MG63 (cell line): ENCODE results near the gene SH3BP5. TPM values are rescaled to one million over a fixed set of nuclear protein-coding genes. Genes with fewer than 3 reads are reported as not detected.

Experiments
- DNase-seq: peaks from one replicate; pipeline ENCODE4 v3.0.0-alpha.2; 2020
- H3K27me3 ChIP-seq: fragments of 250-450 bp; sonication (Bioruptor Pico); 2 replicates; pipeline ENCODE4 v1.5.1; 2020; ENCODE audit warnings: mild to moderate bottlenecking, moderate library complexity
- H3K36me3 ChIP-seq: fragments of 250-450 bp; sonication (Bioruptor Pico); 2 replicates; pipeline ENCODE4 v1.5.1; 2020; ENCODE audit warnings: mild to moderate bottlenecking, moderate library complexity
- H3K4me3 ChIP-seq: fragments of 250-450 bp; sonication (Bioruptor Pico); 2 replicates; pipeline ENCODE4 v1.5.1; 2020; ENCODE audit warnings: mild to moderate bottlenecking, moderate library complexity
- H3K9me3 ChIP-seq: fragments of 250-450 bp; sonication (Bioruptor Pico); 2 replicates; pipeline ENCODE4 v1.5.1; 2020; ENCODE audit warnings: mild to moderate bottlenecking, moderate library complexity
- total RNA-seq: library from RNA; depleted of rRNA; stranded (reverse); fragments of >200 nt; shearing (Covaris generic); gene quantifications from 2 replicates; pipeline ENCODE4 v1.2.3, GENCODE V29; 2014; ENCODE audit warnings: low replicate concordance

Gene SH3BP5
- total RNA-seq, 1 experiment from 2014 or later, result 2.8 TPM

DNA sequence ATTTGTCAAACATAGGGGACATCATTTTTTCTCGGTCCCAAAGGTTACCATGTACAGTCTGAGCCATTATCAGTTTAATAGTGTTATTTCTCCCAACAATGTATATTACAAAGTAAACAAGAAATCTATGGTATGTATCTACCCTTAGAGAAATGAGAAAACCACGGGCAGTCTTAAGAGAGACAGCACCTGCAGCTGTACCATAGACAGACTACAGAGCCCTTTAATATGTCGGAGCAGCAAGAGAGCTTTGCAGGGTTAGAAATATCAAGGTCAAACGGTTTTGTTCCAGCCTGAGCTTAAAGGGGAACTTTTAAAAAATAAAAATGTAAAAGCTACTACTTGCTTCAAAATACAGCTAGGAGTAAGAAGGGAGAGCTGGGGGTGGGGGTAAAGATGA, 53.2 kb downstream of the SH3BP5 start:
- Histone ChIP-seq H3K27me3 (no peaks in the 10 kb centered on the region), H3K4me3 (no peak overlapping the region), H3K9me3 (no peaks in the 10 kb centered on the region), H3K36me3 (no peaks in the 10 kb centered on the region)
- no peak for DNase-seq

DNA sequence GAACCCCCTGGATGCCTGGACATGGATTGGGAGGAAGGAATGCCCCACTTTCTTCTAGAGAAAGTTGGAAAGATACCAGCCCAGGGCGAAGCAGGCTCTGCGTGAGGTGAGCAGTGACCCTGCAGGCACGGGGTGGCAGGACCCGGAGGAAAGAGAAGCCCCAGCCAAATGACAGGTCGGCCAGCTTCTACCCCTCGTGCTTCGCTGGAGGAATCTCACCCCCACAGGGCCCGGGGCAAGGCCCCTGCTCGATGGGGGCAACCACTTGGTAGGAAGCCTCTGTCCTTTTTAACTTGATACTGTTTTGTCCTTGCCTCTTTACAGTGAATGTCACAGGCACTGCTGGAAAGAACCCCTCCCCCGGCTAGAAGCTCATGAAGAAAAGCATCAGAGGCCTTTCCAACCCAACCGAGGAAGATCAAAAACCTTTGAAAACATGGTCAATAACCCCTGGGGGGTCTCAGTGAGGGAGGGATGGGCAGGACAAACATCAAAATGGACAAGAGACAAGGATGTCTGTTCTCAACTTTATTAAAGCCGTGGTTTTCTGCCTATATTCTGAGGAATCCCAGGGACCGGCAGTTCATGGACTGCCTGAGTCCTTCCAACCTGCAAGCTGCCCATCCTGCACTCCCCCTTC, 54.4 kb downstream of the SH3BP5 start:
- no peak for DNase-seq
- H3K9me3 ChIP-seq, result no peaks in the 10 kb centered on the region
- no peak overlapping the region for H3K4me3 ChIP-seq
- H3K27me3 ChIP-seq, result no peaks in the 10 kb centered on the region
- H3K36me3 ChIP-seq, result no peaks in the 10 kb centered on the region

DNA sequence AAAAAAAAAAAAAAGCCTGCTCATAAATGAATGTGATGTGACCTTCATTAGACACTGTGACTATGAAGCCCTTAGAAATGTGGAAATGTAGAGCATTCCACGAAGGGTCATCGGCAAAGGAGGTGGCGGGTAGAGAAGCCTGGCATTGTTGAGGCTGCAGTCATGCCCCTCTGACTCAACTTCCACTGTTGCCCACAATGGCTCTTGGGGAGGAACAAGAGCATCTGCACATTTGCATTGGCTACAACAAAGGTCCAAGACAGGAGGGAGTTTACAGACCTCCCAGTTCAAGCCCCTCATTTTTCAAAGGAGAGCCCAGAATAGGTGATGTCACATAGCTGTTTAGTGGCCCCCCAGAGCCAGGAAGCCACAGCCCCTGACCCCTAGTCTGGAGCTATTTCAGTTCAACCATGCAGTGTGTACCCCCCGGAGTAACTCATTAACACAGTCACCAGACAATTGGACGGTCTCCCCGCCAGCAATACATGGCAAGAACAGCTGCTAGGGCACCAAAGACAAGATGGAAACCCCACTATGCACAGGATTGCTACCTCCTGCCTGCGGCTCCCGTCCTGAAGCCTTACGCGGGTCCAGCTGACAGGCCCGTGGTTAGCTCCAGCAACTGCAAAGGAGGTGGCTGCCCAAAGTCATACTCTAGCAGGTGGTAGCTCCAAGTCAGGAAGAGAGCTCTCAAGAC, 56.2 kb downstream of the SH3BP5 start:
- H3K4me3 ChIP-seq, result no peak overlapping the region
- no peak for DNase-seq
- no peaks in the 10 kb centered on the region for H3K36me3 ChIP-seq
- H3K9me3 ChIP-seq, result no peaks in the 10 kb centered on the region
- no peaks in the 10 kb centered on the region for H3K27me3 ChIP-seq

DNA sequence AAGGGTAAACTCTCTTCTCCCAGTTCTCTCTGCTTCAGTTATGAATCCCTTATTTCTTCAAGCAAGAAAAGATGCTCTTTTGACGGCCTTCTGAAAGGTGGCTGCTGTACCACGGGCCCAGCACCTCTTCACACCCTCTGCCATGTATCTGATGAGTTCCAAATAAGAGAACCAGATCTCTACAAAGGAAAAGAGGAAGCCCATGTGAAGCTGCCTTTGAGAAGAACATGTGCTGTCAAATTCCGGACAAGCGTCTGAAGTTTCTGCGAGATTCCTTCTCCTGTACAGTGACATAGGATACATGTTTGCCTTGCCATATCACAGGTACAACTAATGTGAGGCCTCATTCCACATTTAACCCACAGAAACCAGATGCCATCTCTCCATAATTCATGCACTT, 59.2 kb downstream of the SH3BP5 start:
- Histone ChIP-seq H3K9me3 (no peaks in the 10 kb centered on the region), H3K4me3 (no peak overlapping the region), H3K36me3 (no peaks in the 10 kb centered on the region), H3K27me3 (no peaks in the 10 kb centered on the region)
- DNase-seq, result no peak

DNA sequence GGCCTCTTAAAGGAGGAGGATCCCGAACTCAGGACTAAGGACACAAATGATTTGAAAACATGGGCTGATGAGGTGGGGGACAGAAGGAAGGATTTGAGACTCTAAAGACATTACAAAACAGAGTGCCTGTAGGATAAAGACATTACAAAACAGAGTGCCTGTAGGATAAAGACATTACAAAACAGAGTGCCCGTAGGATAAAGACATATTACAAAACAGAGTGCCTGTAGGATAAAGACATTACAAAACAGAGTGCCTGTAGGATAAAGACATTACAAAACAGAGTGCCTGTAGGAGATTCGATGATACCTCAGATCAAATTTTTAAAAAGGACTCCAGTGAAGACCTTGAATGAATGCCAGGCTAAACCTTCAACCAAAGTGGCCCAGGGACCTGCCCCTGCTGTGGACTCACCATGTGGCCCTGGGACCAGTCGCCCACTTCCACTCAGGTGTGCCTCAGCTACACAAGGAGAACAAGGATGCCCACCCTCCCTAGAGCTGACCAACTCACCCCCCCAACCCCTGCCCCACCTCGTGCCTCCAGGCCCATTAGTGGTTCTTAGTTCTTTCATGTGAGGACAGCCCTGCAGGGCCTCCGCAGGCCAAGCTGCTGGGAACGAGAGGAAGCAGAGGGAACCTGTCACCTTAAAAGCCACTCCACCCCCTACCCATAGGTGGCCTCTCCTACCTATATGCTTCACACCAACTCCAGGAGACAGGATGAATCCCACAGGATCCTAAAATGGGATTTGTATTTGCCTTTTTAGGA, 59.8 kb downstream of the SH3BP5 start:
- Histone ChIP-seq H3K9me3 (no peaks in the 10 kb centered on the region), H3K4me3 (no peak overlapping the region), H3K27me3 (no peaks in the 10 kb centered on the region), H3K36me3 (no peaks in the 10 kb centered on the region)
- no peak for DNase-seq

DNA sequence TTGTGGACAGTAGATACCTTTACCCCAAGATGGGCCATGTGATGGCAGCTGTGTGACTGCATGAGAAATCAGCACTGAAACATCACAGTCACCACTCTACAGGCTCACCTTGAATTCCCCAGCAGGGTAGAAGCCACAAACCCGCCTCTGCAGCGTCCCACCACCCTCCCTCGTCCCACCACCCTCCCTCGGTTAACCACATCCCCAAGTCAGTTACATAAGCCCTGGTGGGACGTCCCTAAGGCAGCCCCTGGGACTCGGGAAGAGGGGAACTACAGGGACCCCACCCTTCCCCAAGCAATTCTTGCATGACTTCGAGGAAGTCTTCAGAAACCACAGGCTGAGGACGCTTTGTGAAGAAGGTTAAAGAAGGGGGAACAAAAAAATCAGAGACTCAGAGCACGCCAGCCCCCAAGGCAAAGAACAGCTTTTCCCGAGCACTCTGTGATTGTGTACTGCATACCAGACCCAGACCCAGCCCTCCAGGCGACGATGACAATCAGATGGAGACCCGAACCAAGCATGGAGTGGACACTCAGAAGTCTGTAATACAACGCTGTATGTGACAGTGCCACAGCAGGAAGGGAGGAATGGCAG, 60.5 kb downstream of the SH3BP5 start:
- no peak for DNase-seq
- no peak overlapping the region for H3K4me3 ChIP-seq
- no peaks in the 10 kb centered on the region for H3K9me3 ChIP-seq
- no peaks in the 10 kb centered on the region for H3K36me3 ChIP-seq
- H3K27me3 ChIP-seq, result no peaks in the 10 kb centered on the region

DNA sequence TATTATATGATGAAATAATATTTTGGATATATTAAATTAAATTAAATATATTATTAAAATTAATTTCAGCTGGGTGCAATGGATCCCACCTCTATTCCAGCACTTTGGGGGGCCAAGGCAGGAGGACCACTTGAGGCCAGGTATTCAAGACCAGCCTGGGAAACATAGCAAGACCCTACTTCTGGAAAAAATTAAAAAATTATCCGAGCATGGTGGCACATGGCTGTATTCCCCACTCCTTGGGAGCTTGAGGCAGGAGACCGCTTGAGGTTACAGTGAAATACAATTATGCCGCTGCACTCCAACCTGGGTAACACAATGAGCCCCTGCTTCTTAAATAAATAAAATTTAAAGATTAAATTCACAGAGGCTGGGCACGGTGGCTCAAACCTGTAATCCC, 61.4 kb downstream of the SH3BP5 start:
- H3K4me3 ChIP-seq, result no peak overlapping the region
- no peaks in the 10 kb centered on the region for H3K9me3 ChIP-seq
- H3K36me3 ChIP-seq, result no peaks in the 10 kb centered on the region

DNA sequence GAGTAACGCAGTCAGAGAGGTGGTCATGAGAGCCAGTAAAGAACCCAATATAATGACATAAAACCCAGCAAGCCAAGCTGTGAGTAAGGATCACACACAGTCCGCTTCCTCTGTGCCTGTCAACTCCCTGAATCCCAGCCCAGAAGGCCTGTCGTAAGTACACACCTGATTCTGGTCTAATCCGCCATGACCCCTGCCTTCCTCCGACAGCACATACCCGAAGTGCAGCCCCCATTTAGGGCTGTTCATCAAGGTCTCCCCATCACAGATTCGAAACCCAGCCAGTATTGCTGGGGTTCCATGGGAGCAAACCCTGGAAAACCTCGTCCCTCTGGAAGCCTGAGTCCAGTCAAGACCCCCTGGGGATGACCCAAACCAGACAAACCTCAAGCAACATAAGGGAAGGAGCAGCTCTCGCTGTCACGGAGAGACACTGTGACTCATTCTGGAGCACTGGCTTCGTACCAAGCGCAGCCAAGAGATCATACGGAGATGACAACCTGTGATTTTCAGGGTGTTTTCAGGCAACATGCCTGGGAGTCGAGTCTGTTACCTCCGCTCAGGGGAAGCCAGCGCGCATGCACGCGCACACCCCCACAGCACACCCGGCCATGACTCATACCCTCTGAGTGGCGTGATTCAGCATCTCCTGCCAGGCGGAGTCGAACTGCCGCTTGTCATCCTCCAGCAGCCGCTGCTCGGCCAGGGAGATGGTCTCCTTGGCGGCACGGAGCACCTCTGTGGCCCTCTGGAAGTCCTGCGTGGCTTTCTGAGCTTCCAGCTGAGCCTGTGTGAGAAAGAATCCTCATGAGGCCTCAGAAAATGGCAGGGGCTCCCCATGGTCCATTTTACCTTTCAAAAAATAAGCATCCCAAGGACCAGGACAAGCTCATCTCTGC, 63.0 kb downstream of the SH3BP5 start:
- Histone ChIP-seq H3K4me3 (peak overlapping the region; percentile 6; the same call in 1 of the 2 replicates), H3K36me3 (no peaks in the 10 kb centered on the region), H3K27me3 (no peaks in the 10 kb centered on the region), H3K9me3 (no peaks in the 10 kb centered on the region)
- DNase-seq, result peak; percentile 92

More for the DNA sequence above, 61.4 kb downstream of the SH3BP5 start:
- H3K27me3 ChIP-seq, result no peaks in the 10 kb centered on the region
- no peak for DNase-seq

DNA sequence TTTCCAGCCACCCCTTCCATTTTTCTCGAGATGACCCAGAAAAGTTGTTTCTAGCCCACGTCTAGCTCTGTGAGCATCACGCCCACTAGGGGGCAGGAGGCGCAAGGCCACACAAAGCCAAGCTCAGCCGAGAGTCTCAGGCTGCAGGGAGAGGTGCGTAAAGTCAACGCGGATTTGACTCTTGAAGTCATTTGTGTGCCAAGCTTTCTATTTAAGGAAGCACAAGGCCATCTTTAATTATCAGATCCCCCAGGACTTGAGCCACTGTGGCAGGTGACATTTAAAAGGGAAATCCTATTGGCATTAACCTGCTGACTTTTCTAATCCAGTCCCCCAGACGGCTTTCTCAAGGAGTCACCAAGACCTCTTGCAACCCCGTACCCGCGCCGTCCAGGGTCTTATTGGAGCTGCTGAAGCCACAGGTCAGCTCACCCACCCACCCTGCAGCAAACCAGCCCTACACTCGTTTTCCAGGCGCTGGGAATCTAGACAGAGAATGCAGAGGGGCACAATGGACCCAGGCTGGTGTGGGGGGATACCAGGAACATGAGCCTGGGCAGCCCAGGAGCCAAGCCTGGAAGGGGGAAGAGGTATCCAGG, 64.3 kb downstream of the SH3BP5 start:
- DNase-seq, result peak; percentile 62
- H3K36me3 ChIP-seq, result no peaks in the 10 kb centered on the region

DNA sequence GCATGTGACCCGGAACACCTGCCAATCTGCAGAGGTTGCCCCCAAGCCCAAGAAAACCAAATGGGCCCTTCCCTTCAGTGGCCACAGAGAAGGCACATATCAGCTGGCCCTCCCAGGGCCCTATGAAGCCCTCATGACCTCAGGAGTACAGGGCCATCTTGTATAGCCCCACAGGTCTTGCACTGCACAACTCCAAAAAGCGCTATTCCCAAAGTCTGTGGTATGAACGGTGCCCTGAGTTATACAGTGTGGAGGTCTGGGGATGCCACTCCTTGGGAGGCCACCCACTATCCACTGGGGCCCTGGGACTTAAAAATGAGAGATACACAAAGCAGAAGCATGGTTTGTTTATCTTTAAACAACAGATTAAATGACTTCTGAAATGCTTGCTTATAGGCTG, 64.9 kb downstream of the SH3BP5 start:
- no peak for DNase-seq
- Histone ChIP-seq H3K27me3 (no peaks in the 10 kb centered on the region), H3K36me3 (no peaks in the 10 kb centered on the region), H3K4me3 (no peak overlapping the region), H3K9me3 (no peaks in the 10 kb centered on the region)

More for the DNA sequence above, 64.3 kb downstream of the SH3BP5 start:
- H3K9me3 ChIP-seq, result no peaks in the 10 kb centered on the region
- H3K27me3 ChIP-seq, result no peaks in the 10 kb centered on the region
- H3K4me3 ChIP-seq, result no peak overlapping the region

DNA sequence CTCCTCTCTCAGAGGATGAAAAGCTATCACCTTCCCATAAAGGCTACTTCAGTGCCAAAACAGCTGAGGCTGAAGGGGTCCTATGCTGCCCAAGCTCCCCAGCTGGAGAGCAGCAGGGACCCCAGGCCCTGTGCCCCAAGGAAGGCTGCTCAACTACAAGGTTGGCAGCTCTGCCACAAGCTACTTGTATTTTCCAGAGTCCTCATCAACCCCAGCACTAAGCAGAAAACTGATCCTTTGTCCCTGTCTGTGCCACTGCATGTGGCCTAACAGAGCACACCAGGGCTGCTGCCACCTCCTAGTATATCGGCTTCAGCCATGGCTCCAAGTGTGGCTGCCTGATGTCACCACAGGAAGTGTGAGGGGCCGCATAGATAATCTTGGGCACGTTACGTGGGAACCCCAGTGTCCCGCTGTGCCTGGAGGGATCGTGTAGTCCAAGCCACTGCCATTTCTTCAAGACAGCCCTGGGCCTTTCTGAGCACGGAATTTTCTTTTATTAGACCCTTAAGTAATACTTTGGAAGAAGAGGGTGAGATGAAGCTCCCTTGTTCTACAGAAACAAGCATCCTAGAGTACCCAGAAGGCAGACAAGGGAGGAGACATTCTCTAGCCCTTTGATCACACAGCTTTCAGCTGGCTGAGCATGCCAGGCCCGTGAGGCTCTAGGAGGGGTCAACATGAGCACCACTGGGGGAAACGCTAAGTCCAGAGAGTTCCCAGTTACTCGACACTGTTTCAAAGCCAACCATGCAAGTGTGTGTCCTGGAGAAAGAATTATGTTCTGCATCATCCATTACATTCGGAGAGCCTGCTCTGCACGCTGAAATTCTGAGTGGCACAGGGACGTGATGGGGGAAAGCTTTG, 65.6 kb downstream of the SH3BP5 start:
- Histone ChIP-seq H3K36me3 (no peaks in the 10 kb centered on the region), H3K27me3 (no peaks in the 10 kb centered on the region), H3K9me3 (no peaks in the 10 kb centered on the region), H3K4me3 (no peak overlapping the region)
- no peak for DNase-seq

DNA sequence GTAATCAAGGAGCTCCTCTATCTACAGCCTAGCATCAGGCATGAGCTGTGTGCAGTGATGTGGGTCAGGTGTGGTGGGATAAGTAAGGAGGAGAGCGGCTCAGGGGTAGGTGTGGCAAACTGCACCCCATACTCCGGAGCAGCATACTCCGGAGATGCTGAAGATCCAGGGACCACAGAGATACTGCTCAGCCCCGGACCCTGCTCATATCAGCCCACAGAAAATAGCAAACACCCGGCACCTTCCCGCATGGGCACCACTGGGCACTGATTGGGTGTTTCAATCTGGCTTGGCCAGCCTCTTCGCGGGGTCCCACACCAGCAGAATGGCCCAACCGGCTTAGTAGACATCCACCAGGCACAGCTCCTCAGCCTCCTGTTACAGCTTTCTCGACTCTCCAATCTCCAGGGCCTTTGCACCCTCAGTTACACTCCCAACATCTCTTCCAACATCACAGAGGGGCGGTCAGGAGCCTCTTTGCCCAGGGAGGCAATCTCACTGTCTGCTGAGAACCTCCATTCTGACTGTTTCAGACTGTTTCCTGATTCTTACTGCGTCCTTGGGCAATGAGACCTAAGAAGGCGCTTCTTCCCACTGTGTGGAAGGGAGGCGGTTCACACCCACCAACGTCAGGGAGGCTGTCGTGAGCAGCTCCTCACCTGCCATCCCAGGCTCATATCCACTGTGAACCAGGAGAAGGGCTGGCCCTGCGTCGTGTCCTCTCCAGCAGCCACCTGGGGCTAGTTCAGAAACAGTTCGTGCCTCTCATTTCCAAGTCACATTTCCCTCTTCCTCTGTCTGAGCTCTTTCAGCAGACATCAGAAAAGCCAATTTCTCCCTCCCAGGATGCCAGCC, 66.5 kb downstream of the SH3BP5 start:
- Histone ChIP-seq H3K27me3 (no peaks in the 10 kb centered on the region), H3K4me3 (no peak overlapping the region), H3K36me3 (no peaks in the 10 kb centered on the region), H3K9me3 (no peaks in the 10 kb centered on the region)
- DNase-seq, result no peak

DNA sequence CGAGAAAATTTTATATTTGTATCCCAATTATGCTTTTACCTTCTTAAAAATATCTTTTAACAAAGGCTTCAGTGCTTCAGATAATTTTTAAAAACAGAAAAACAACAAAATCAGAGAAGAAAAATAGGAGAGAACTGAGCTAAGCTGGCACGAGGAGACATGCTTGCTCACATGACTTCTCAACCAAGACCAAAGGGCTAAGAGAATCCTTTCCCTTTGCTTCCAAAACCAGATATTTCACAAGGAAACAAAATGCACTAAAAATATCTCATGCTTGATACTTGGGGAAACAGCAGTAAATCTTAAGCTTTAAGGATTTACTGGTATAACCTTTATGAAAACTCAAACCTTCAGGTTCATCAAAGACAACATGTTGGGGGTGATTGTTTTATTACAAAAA, 67.9 kb downstream of the SH3BP5 start:
- no peaks in the 10 kb centered on the region for H3K36me3 ChIP-seq
- H3K27me3 ChIP-seq, result no peaks in the 10 kb centered on the region
- no peaks in the 10 kb centered on the region for H3K9me3 ChIP-seq
- no peak for DNase-seq
- H3K4me3 ChIP-seq, result no peak overlapping the region

DNA sequence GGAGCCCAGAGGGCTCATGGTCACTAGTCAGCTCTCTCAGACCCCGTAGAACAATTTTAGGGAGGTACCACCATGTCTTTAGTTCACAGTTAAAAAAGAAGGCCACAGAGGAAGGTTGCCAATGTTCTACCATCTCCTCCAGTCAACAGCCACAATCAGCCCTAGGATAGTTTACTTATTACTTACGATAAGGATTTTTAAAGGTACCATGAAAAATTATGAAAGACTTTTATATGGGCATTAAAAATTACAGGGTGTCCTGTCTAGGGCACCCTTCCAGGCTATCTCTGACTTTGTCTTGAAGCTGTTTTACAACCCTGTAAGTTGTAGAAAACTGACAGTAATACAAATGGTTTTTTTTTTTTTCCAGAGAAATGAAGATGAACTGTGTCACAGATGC, 68.5 kb downstream of the SH3BP5 start:
- Histone ChIP-seq H3K4me3 (no peak overlapping the region), H3K27me3 (no peaks in the 10 kb centered on the region), H3K36me3 (no peaks in the 10 kb centered on the region), H3K9me3 (no peaks in the 10 kb centered on the region)
- DNase-seq, result no peak
